CD4-positive, CD25-positive, alpha-beta regulatory T cell (primary cell): ENCODE measurements around the gene POLN. TPM values are rescaled to one million over a fixed set of nuclear protein-coding genes. Genes with fewer than 3 reads are reported as not detected.

Experiments used
- ATAC-seq, 2 donors: fragments of 150-1000 bp; cut with Tn5 transposase; one replicate each; pipeline ENCODE4 v1.10.0; 2021; ENCODE audit warnings: low read depth in 2 of 2, moderate number of reproducible peaks in 2 of 2, moderate library complexity in 1 of 2
- DNase-seq, 3 donors: peaks; one replicate each; pipeline versions ENCODE4 v3.0.0 to v3.0.0-alpha.2; 2012 to 2022; ENCODE audit warnings: mixed read lengths in 1 of 3
- H3K27ac ChIP-seq: one replicate; pipeline ENCODE4 v1.7.0; 2013; ENCODE audit warnings: mild to moderate bottlenecking, low read length; ENCODE audit not compliant: insufficient read depth, poor library complexity, severe bottlenecking
- H3K27me3 ChIP-seq: one replicate; pipeline ENCODE4 v1.7.0; 2013; ENCODE audit warnings: low read length; ENCODE audit not compliant: control insufficient read depth, insufficient read depth
- H3K36me3 ChIP-seq: one replicate; pipeline ENCODE4 v1.7.0; 2013; ENCODE audit warnings: mild to moderate bottlenecking, low read length, moderate library complexity; ENCODE audit not compliant: control insufficient read depth, insufficient read depth
- H3K4me1 ChIP-seq: 2 replicates; pipeline ENCODE4 v1.7.0; 2013; ENCODE audit warnings: mild to moderate bottlenecking, low read length; ENCODE audit not compliant: insufficient read depth, control insufficient read depth, poor library complexity, severe bottlenecking
- H3K4me3 ChIP-seq: one replicate; pipeline ENCODE4 v1.7.0; 2013; ENCODE audit warnings: low read depth, mild to moderate bottlenecking, low read length, moderate library complexity
- H3K9me3 ChIP-seq, 2 experiments: 1 replicate in 1 of 2; 2 replicates in 1 of 2; pipeline ENCODE4 v1.7.0; 2013; ENCODE audit warnings: low read length in 2 of 2, mild to moderate bottlenecking in 1 of 2, moderate library complexity in 1 of 2; ENCODE audit not compliant: control insufficient read depth in 2 of 2
- H3K27ac Mint-ChIP-seq, 3 donors: one replicate each; pipeline ENCODE4 v1.8.0; 2020 to 2022; ENCODE audit warnings: mild to moderate bottlenecking in 3 of 3, mixed read lengths in 3 of 3, moderate library complexity in 2 of 3
- H3K27me3 Mint-ChIP-seq: one replicate; pipeline ENCODE4 v1.8.0; 2022; ENCODE audit warnings: mild to moderate bottlenecking, mixed read lengths
- H3K36me3 Mint-ChIP-seq: one replicate; pipeline ENCODE4 v1.8.0; 2020; ENCODE audit warnings: mixed read lengths
- H3K4me1 Mint-ChIP-seq, 4 donors: one replicate each; pipeline ENCODE4 v1.8.0; 2020 to 2022; ENCODE audit warnings: mixed read lengths in 4 of 4, mild to moderate bottlenecking in 1 of 4
- H3K4me3 Mint-ChIP-seq, 4 donors: one replicate each; pipeline ENCODE4 v1.8.0; 2020 to 2022; ENCODE audit warnings: mild to moderate bottlenecking in 4 of 4, mixed read lengths in 4 of 4, moderate library complexity in 3 of 4
- H3K9me3 Mint-ChIP-seq, 7 donors: one replicate each; pipeline ENCODE4 v1.8.0; 2020 to 2022; ENCODE audit warnings: mixed read lengths in 7 of 7, mild to moderate bottlenecking in 3 of 7, moderate library complexity in 2 of 7
- polyA plus RNA-seq, 4 donors: library from polyadenylated mRNA; unstranded; fragments of 300-500 nt; fragmentation: Illumina TruSeq; gene quantifications; one replicate each; pipeline ENCODE4 v1.2.3, GENCODE V29; 2021
- total RNA-seq: library from RNA; stranded (reverse); gene quantifications from one replicate; pipeline ENCODE4 v1.2.3, GENCODE V29; 2022

The POLN gene
- total and polyA plus RNA-seq, 5 donors from 2014 or later: 0.46 to 4.9 (median 0.94) TPM

DNA sequence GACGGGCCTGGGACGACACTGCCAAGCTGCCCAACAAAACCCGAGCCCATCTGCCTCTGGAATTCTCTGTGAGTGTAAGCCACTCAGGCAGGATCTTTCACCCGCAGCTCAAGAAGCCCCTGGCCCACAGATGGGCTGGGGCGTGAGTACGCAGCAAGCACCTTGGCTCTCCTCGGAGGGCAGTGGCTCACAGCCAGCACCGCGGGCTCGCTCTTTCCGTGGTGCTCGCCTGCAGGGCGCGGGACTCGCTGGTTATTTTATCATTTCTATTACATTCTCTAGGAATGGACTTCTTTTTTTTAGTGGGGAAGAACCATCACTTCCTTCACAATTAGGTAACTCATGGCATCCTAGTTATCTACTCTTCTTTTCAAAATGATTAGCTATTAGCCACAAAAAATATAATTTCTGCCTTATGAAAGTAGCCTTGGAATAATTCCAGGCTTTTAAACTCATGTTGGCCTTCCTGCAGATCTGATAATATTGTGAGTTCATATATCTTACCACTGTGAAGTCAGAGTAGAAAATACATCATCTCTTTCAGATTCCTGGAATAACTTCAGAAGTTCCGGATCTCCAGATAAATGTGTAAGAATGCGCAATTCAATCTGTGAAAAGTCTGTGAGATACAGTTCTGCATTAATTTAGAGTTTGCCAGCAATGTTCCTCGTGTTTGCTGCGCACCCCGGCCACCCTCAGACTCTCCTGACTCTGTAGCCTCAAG is 114.2 kb downstream of the POLN start:
- Histone ChIP-seq H3K27ac (no peak overlapping the region), H3K4me1 (no peaks in the 10 kb centered on the region), H3K36me3 (no peaks in the 10 kb centered on the region), H3K9me3 (peaks cover 13 to 15% of the 10 kb centered on the region in 2 experiments), H3K4me3 (no peak overlapping the region), H3K27me3 (no peaks in the 10 kb centered on the region)
- no peak for DNase-seq
- H3K9me3 Mint-ChIP-seq: peaks cover 0 to 16% (median 7%) of the 10 kb centered on the region in 7 donors
- H3K4me1 Mint-ChIP-seq: peaks cover 0 to 3% (median 0%) of the 10 kb centered on the region in 4 donors
- peaks cover 5% of the 10 kb centered on the region for H3K27me3 Mint-ChIP-seq
- H3K4me3 Mint-ChIP-seq: no peak overlapping the region
- H3K36me3 Mint-ChIP-seq: peaks cover 11% of the 10 kb centered on the region
- H3K27ac Mint-ChIP-seq: no peak overlapping the region
- no peak for ATAC-seq

- ATAC-seq (no peak), DNase-seq (no peak)
- Mint-ChIP-seq H3K27me3 (peaks cover 5% of the 10 kb centered on the region), H3K27ac (no peak overlapping the region), H3K4me1 (peaks cover 0 to 3% (median 0%) of the 10 kb centered on the region in 4 donors), H3K36me3 (peaks cover 11% of the 10 kb centered on the region), H3K4me3 (no peak overlapping the region), H3K9me3 (peaks cover 0 to 5% (median 0%) of the 10 kb centered on the region in 7 donors)
- H3K4me3 ChIP-seq: no peak overlapping the region
- no peaks in the 10 kb centered on the region for H3K27me3 ChIP-seq
- H3K36me3 ChIP-seq: no peaks in the 10 kb centered on the region
- H3K9me3 ChIP-seq: peaks cover 3 to 4% of the 10 kb centered on the region in 2 experiments
- H3K27ac ChIP-seq: no peak overlapping the region
- no peaks in the 10 kb centered on the region for H3K4me1 ChIP-seq
Measured at GRCh38 chr4:2126309-2127043, 115.4 kb downstream of the POLN start.

GRCh38 chr4:2125831-2126230 is 116.1 kb downstream of the POLN start:
- Histone ChIP-seq H3K27me3 (no peaks in the 10 kb centered on the region), H3K36me3 (no peaks in the 10 kb centered on the region), H3K27ac (no peak overlapping the region), H3K9me3 (peaks cover 0 to 4% of the 10 kb centered on the region in 2 experiments), H3K4me3 (no peak overlapping the region), H3K4me1 (no peaks in the 10 kb centered on the region)
- H3K36me3 Mint-ChIP-seq: peaks cover 13% of the 10 kb centered on the region
- no peak overlapping the region for H3K27ac Mint-ChIP-seq
- peaks cover 0 to 3% (median 0%) of the 10 kb centered on the region in 4 donors for H3K4me1 Mint-ChIP-seq
- no peak for DNase-seq
- H3K9me3 Mint-ChIP-seq: peaks cover 0 to 2% (median 0%) of the 10 kb centered on the region in 7 donors
- ATAC-seq: no peak
- no peak overlapping the region for H3K4me3 Mint-ChIP-seq
- peaks cover 5% of the 10 kb centered on the region for H3K27me3 Mint-ChIP-seq

- ATAC-seq: no peak
- Histone ChIP-seq H3K27me3 (no peaks in the 10 kb centered on the region), H3K27ac (no peak overlapping the region), H3K36me3 (no peaks in the 10 kb centered on the region), H3K4me1 (no peaks in the 10 kb centered on the region), H3K9me3 (no peaks in the 10 kb centered on the region), H3K4me3 (no peak overlapping the region)
- no peak overlapping the region for H3K27ac Mint-ChIP-seq
- no peak overlapping the region for H3K4me3 Mint-ChIP-seq
- H3K36me3 Mint-ChIP-seq: peaks cover 14% of the 10 kb centered on the region
- DNase-seq: no peak
- H3K9me3 Mint-ChIP-seq: no peaks in the 10 kb centered on the region
- H3K4me1 Mint-ChIP-seq: peaks cover 0 to 3% (median 0%) of the 10 kb centered on the region in 4 donors
- peaks cover 5% of the 10 kb centered on the region for H3K27me3 Mint-ChIP-seq
Measured at GRCh38 chr4:2125023-2125422, 116.9 kb downstream of the POLN start.

GRCh38 chr4:2116687-2117400 is 125.1 kb downstream of the POLN start:
- H3K4me3 Mint-ChIP-seq: no peak overlapping the region
- Histone ChIP-seq H3K4me3 (no peak overlapping the region), H3K9me3 (no peaks in the 10 kb centered on the region), H3K36me3 (no peaks in the 10 kb centered on the region), H3K27me3 (peaks cover 2% of the 10 kb centered on the region), H3K4me1 (no peaks in the 10 kb centered on the region), H3K27ac (no peak overlapping the region)
- no peaks in the 10 kb centered on the region for H3K9me3 Mint-ChIP-seq
- no peaks in the 10 kb centered on the region for H3K4me1 Mint-ChIP-seq
- H3K27me3 Mint-ChIP-seq: peaks cover 7% of the 10 kb centered on the region
- ATAC-seq: no peak
- peaks cover 3% of the 10 kb centered on the region for H3K36me3 Mint-ChIP-seq
- no peak overlapping the region for H3K27ac Mint-ChIP-seq
- no peak for DNase-seq

DNA sequence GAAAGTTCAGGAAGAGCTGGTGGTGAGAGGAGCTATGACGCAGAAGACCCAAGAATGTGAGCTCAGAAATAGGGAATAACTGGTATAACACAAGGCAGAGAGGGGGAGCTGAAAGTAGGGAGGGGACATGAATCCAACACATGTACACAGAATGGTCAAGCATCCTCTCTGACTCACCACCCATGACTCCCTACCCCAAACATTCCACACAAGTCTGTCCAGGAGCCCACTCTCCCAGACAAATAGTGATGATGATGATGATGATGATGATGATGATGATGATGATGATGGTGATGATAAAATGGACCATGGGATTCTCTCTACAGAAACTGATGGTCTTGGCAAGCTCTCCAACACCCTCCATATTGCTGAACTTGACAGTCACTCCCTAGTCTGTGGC is 136.4 kb downstream of the POLN start:
- no peak for ATAC-seq

DNA sequence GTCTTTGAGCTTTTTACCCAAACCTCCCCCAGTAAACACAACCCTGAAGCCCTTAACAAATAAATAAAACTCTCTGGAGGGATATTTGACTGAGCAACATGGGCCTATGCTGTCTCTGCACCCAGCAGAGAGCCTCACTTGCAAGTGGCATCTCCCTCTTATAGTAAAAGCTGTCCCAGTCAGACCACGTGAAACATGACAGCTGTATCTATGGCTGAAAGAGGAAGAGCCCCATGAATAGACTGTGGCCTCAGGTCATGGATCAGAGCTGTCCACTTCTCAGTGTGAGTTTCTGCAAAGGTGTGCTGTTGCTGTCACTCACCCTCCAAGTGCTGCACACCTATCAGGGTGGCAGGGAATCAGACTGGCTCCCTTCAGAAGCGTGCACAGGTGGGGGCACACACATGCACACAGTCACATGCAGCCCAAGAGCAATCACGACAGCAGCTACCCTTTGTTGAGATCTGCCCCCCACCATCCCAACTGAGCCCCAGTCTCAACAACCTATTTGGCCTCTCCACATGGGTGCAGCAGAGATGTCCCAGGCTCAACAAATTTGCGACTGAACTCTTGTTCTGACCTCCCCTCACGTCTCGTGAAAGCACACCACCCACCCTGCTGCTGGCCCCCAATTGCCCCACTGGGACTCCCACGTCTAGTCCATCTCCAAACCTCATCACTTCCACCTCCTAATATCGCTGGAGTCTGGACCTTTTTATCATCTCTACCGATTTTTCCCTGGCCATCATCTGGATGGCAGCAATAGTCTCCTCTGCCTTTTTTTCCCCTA is 137.2 kb downstream of the POLN start:
- Histone ChIP-seq H3K27me3 (peaks cover 5% of the 10 kb centered on the region), H3K4me3 (no peak overlapping the region), H3K36me3 (no peaks in the 10 kb centered on the region), H3K4me1 (no peaks in the 10 kb centered on the region), H3K9me3 (peaks cover 19 to 29% of the 10 kb centered on the region in 2 experiments), H3K27ac (no peak overlapping the region)
- ATAC-seq: no peak
- Mint-ChIP-seq H3K4me1 (no peaks in the 10 kb centered on the region), H3K4me3 (no peak overlapping the region), H3K36me3 (no peaks in the 10 kb centered on the region), H3K27ac (no peak overlapping the region), H3K27me3 (peaks cover 25% of the 10 kb centered on the region), H3K9me3 (peaks cover 0 to 19% (median 13%) of the 10 kb centered on the region in 7 donors)
- no peak for DNase-seq

More for the DNA sequence above, 136.4 kb downstream of the POLN start:
- Histone ChIP-seq H3K27ac (no peak overlapping the region), H3K9me3 (peaks cover 19 to 29% of the 10 kb centered on the region in 2 experiments), H3K4me3 (no peak overlapping the region), H3K27me3 (peaks cover 5% of the 10 kb centered on the region), H3K36me3 (no peaks in the 10 kb centered on the region), H3K4me1 (no peaks in the 10 kb centered on the region)
- H3K4me1 Mint-ChIP-seq: no peaks in the 10 kb centered on the region
- H3K9me3 Mint-ChIP-seq: peaks cover 0 to 19% (median 11%) of the 10 kb centered on the region in 7 donors
- H3K4me3 Mint-ChIP-seq: no peak overlapping the region
- H3K36me3 Mint-ChIP-seq: no peaks in the 10 kb centered on the region
- no peak overlapping the region for H3K27ac Mint-ChIP-seq
- DNase-seq: no peak
- peaks cover 32% of the 10 kb centered on the region for H3K27me3 Mint-ChIP-seq
